GM18951 (cell line): Measurements from ENCODE around the gene P2RX7.

ENCODE experiments used
- POLR2A ChIP-seq: IDR thresholded peaks from 4 replicates; pipeline ENCODE4 v1.6.1; 2011; ENCODE audit warnings: mild to moderate bottlenecking; ENCODE audit not compliant: insufficient read length, insufficient read depth; ENCODE audit errors: extremely low read depth
- in situ Hi-C: fragments of 300-500 bp; cut with MboI; formaldehyde crosslinking; loops from one replicate; pipeline ENCODE4 v1.12.0; 2022; ENCODE audit warnings: low sequenced_read_pairs, mixed read lengths, inconsistent platforms; ENCODE audit not compliant: unreplicated experiment

P2RX7 gene

GRCh38 chr12:121132601-121133481 is at the start of gene P2RX7:
TSS of gene P2RX7 (plus strand) at chr12:121132876. CDS start at chr12:121132971, 95 bp downstream.
- TF ChIP-seq POLR2A = peak; percentile 49
- in situ Hi-C loops = no loop called here

DNA sequence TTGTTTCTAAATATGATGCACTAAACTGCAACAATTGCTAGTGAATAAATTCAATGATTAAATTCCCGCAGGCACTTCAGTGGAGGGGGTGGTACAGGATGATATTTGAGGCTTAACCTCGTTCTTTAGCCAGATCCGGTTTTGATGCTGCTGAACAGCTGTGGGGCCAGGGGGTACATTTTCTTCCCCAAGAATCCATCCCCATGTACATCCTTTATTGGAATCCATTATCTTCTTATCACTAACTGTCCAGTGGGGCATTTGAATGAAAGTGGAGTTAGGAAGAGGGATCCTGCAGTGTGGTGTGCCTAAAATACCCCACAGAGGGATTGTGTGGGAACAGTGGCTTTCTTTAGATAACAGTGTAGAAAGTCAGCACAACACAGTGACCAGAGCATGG is 48.4 kb upstream of the P2RX7 start:
- in situ Hi-C loops = no loop called here
- no peak for TF ChIP-seq POLR2A

DNA sequence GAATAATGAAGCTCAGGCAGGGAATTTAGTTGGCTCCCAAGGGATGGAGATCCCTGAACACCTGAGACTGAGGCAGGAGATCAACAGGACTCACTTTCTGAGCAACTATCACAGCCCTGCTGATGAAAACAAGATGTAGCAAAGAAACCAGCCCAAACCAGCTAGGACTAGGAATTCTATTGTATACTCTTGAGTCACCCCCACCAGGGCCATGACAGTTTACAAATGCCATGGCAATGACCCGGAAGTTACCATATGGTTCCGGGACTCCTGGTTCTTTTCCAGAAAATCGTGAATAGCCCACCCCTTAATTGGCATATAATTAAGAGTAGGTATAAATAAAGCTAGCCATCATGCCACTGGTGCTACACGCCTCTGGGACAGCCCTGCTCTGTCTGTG is 47.6 kb upstream of the P2RX7 start:
- in situ Hi-C loops = no loop called here
- no peak for TF ChIP-seq POLR2A

DNA sequence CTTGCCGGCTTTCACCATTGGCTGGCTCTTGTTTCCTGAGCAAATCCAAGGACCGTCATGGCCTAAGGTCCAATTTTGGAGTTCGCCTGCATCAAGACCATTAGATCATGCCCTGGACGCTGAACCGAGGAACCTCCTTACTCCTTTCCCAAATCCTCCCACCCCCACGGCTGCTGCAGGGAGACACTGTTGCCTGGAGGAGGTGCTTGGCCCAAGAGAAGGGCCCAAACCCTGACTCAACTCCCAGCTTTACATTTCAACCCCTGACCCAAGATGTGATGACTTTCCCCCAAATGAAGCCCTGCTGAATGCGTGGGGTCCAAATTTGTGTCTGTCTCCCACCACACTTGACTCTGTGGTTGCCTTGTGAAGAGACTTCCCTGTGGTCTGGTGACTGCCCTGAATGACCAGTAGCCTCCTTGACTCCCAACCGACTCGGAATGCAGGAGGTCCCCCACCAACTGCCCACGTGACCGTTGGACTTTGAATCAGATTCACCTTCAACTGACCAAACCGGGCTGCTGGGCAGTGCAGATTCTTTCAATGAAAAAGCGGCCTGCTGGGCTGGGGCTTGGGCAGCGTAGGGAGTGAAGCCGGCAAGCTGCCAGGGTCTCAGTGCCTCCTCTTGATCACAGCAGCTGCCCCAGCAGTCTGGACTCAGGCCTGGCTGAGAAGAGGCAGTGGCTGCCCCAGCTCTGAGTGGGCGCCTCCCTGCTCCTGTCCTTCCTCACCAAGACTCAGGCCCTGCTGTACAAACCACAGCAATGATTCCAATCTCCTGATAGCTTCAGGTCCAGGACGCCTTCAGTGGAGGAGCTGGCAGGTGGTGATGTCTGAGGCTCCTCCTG is 46.9 kb upstream of the P2RX7 start:
- in situ Hi-C loops = no loop called here
- no peak for TF ChIP-seq POLR2A

DNA sequence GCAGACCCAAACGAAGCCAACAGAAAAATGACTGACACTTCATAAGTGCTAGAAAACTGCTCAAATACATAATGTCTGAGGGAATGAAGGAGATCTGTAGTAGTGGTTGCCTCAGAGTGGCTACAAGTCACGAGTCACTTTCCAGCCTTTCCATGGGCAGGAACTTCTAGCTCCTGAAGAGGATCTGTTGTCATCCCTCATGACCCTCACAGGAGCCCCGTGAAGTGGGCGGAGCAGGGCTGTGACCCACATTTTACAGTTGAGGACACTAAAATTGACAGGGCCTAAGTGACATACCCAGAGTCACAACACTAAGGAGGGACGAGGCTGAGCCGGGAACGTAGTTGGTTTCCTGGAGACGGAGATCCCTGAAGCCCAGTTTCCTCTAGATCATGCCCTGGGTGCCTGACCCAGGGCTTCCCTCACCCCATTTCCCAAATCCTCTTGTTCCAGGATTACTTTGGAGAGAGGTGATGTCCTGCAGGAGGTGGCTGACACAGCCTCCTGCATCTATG is 45.8 kb upstream of the P2RX7 start:
- TF ChIP-seq POLR2A = no peak
- in situ Hi-C loops = no loop called here

DNA sequence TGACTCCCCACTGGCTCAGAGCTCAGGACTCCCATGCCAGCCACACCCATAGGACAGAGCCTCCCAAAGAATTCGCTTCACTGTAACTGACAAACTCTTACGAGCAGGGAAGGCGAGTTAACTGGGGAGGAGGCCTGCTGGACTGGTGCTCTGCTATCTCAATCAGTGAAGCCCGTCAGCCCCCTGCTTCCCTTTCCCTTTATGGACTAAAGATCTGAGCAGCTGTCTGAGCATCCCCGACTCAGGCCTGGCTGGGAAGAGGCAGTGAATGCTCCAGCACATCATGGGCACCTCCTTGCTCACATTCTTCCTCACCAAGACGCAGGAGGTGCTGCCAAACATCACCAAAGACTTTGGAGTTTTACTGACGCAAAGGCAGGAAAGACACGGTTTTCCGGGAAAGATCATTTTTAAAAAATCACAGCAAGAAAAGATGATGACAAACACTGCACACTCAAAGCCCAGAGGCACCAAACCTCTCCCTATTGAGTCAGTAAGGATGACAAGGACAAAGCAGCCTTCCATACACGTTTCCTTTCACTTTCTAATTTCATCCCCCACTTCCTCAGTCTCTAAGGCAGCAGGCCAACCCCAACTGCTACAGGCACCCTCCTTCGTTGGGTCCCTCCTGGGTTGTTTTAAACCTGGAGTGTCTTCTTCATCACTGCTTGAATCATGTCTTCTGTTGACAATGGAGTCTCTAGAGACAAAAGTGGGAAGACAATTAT is 45.0 kb upstream of the P2RX7 start:
- in situ Hi-C loops = no loop called here
- TF ChIP-seq POLR2A = no peak

DNA sequence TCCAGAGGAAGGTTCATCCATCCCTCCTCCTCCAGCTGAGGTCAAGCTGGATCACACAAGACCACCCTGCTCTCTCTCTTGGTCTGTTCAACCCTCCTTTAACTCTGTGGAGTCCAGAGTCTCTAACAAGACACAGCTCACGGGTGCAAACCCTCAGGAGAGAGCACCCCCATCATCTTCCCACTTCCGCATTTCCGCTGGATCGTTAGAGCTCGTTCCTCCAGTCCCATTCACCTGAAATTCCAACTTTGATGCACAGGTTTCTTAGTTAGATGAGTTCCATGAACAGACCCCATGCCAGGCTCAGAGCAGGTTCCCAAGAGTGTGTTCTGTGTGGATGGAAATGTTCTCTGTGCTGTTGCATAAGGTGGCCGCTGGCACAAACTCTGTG is 44.5 kb upstream of the P2RX7 start:
- no peak for TF ChIP-seq POLR2A
- in situ Hi-C loops = no loop called here

DNA sequence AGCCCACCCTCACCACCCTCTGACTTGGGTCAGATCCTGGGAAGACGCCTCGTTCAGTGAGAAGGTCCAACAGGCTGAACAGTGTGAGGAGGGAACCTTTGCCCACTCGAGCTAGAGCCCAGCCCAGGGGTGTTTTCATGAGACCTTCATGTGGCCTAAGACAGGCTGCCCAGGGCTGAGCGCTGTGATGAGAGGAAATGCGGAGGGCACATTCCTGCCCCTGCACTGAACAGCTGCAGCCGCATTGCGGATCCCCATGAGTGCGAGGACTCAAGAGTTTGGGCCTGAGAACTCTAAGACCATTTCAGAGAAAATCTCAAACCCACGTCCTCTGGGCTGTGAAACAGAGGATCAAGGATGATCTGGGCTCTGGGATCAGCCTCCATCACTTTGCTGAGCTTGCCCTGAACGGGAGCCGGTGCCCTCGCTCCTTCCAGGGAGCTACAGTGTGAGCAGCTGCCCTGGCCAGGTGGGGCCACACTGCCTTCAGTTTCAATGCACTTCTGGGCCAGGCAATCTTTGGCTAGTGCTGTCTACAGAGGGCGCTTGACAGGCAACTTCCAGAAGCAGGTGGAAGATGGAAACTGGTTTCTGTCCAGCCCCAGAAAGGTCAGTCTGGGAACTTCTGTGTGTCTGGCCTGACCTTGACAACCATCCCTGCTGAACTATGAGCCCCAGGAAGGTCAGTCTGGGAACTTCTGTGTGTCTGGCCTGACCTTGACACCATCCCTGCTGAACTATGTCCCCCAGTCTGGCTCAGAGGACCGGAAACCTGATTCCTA is 43.5 kb upstream of the P2RX7 start:
- in situ Hi-C loops = no loop called here
- no peak for TF ChIP-seq POLR2A

GRCh38 chr12:121089813-121090430 is 42.8 kb upstream of the P2RX7 start:
- in situ Hi-C loops = no loop called here
- no peak for TF ChIP-seq POLR2A

DNA sequence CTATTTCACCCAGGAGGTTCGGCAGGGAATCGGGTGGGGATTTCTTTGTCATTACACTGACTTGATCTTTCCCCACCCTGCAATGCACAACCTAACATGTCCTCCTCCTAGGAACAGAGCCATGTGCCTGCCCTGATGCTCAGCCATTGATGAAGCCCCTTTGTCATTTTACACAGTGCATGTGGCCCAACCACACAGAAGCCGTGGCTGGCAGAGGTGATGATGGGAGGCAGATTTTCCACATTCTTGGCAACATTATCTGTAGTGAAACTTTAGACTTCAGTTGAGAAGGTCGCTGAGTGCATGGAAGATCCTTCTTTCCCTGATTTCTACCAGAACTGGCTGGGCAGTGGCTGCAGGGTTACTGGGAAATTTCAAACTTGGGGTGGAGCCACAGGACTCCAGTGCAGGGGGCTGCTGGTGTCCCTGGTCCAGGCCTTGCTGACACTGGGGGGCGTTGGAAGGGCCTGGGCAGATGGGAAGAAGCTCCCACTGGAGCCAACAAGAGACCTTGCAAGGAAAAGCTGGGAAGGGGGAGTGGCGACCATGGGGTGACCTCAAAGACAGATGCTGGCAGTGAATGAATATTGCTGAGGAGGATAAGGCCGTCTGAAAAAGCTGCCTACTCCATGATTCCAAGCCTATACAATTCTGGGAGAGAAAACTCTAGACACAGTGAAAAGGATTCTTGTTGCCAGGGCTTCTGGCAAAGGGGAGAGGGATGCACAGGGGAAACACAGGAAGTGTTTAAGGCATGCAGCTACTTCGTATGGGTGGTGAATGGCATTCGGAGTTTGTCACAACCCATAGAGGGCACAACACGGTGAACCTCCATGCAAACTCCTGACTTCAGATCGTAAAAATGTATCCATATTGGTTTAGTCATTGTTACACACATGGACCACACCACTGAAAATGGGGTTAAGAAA is 41.8 kb upstream of the P2RX7 start:
- in situ Hi-C loops = no loop called here
- TF ChIP-seq POLR2A = no peak

DNA sequence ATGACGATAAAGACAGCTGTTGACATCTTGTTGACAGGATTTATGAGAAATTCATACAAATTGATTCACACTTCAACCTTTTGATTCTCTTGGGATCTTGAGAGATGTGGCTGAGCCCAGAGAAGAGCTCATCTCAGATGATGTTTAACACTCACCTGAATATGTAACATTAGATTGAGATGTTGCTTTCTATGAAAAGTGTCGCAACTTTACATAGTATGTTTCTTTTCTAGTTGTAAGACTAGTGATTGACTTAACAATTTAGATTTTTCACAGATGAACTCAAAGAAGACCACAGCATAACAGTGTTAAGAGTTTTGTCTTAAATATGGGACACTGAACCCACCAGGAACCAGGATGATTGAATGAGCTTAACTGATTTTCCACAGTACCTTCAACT is 40.6 kb upstream of the P2RX7 start:
- no peak for TF ChIP-seq POLR2A

More for the DNA sequence above, 40.6 kb upstream of the P2RX7 start:
- in situ Hi-C loops = no loop called here
